Measurements from ENCODE around the gene DOCK10. TPM values are rescaled to one million over a fixed set of nuclear protein-coding genes. Genes with fewer than 3 reads are reported as not detected.

Gene DOCK10
- total and polyA plus RNA-seq, 10 of the 15 experiments (the other 5 are each of a cell fraction or from before 2014, with no cell fraction given): 16.9 to 120 (median 85.5) TPM

DNA sequence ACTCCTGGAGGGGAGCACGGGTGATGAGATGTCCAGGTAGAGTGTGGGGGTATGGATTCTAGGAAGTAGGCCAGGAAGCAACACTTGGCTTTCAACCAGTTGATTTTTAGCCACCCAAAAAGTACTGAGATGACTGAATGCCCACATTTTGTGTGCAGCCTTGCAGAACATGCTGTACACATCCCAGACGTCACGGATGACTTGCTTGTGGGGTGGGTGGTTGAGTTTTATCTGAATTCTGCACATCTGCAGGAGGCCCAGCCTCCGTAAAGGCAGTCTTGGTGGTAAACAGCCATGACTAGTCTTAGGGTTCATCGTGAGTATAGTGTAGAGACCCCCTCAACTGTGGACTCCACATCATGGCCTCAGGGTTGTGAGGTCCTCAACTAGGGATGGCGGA lies 272.8 kb downstream of the DOCK10 start (continued):
- no peak for TF ChIP-seq BMI1 (IDR thresholded peaks at IDR 0.05; ENCODE audit: borderline replicate concordance)
- peak; percentile 50 for TF ChIP-seq RUNX3 (IDR thresholded peaks at IDR 0.05; ENCODE audit: low read length)
- TF ChIP-seq, protein P1, sequence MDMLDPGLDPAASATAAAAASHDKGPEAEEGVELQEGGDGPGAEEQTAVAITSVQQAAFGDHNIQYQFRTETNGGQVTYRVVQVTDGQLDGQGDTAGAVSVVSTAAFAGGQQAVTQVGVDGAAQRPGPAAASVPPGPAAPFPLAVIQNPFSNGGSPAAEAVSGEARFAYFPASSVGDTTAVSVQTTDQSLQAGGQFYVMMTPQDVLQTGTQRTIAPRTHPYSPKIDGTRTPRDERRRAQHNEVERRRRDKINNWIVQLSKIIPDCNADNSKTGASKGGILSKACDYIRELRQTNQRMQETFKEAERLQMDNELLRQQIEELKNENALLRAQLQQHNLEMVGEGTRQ (IDR thresholded peaks at IDR 0.05; ENCODE audit: borderline replicate concordance, low read depth, low read length): no peak
- TF ChIP-seq ESRRA (IDR thresholded peaks at IDR 0.05; ENCODE audit: low read length): no peak
- TF ChIP-seq, protein P2, sequence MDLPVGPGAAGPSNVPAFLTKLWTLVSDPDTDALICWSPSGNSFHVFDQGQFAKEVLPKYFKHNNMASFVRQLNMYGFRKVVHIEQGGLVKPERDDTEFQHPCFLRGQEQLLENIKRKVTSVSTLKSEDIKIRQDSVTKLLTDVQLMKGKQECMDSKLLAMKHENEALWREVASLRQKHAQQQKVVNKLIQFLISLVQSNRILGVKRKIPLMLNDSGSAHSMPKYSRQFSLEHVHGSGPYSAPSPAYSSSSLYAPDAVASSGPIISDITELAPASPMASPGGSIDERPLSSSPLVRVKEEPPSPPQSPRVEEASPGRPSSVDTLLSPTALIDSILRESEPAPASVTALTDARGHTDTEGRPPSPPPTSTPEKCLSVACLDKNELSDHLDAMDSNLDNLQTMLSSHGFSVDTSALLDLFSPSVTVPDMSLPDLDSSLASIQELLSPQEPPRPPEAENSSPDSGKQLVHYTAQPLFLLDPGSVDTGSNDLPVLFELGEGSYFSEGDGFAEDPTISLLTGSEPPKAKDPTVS (IDR thresholded peaks at IDR 0.05; ENCODE audit: low read depth, low read length): no peak
- TF ChIP-seq EED (IDR thresholded peaks at IDR 0.05; ENCODE audit: low read depth): peak; percentile 46; the same call in 1 of the 2 replicates
- TF ChIP-seq ZNF24 (IDR thresholded peaks at IDR 0.05): no peak
- no peak for TF ChIP-seq KDM1A (IDR thresholded peaks at IDR 0.05; ENCODE audit: borderline replicate concordance)

DNA sequence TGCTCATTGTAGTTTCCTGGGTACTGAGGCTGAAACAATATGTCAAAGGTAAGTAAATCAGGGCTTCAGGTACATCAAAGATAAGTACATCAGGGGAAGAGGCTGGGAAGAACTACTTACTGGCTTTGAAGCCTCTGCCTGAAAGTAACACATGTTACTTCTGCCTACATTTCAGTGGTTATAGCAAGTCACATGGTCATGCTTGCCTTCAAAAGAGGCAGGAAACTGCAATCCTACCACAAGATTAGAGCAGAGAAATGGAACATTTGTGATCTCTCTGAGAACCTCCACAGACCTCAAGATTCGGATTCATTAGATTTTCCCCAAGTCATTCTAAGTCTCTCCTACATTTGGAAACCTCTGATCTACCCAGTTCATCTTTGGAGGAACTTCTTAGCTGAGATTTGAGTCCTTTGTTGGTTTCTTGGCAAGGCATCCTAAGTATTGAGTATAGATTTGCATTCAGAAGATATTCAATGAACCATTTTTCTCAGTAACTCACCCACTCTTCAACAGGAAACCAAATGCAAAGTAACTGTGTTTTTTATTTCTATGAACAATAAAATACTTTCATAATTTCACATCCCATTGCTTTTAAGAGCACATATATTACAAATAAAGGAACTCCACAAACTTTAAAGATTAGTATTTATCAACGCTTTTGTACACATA lies 277.6 kb downstream of the DOCK10 start:
- Histone ChIP-seq H3K4me3 (no peak overlapping the region), H3K27ac (ENCODE audit: control insufficient read depth, insufficient read depth) (peak overlapping the region; percentile 44; the same call in 1 of the 2 replicates), H3K9ac (ENCODE audit: control insufficient read depth, insufficient read depth, low read length) (no peak overlapping the region), H3K79me2 (ENCODE audit: control insufficient read depth, insufficient read depth, low read length) (no peaks in the 10 kb centered on the region), H4K20me1 (ENCODE audit: control insufficient read depth, insufficient read depth) (no peaks in the 10 kb centered on the region), H3K4me2 (ENCODE audit: control insufficient read depth, insufficient read depth) (0 out of 2 replicates have a peak overlapping the region, but pooled peaks have one; percentile 25), H3K27me3 (replicated peaks in 1 of 2; ENCODE audit: control insufficient read depth in 2 of 2, insufficient read depth in 2 of 2, low read length in 1 of 2) (no peaks in the 10 kb centered on the region), H3K36me3 (ENCODE audit: control insufficient read depth in 2 of 2, insufficient read depth in 2 of 2, low read length in 1 of 2) (peaks cover 11 to 46% of the 10 kb centered on the region in 2 experiments), H3K9me3 (replicated peaks; ENCODE audit: control insufficient read depth, insufficient read depth, low read length) (peaks cover 2% of the 10 kb centered on the region; the same call in 2 of the 3 replicates), H2AFZ (ENCODE audit: control insufficient read depth, low read depth, low read length) (no peak overlapping the region; the same call in 1 of the 2 replicates), H3K4me1 (ENCODE audit: control insufficient read depth, insufficient read depth, low read length) (peaks cover 13% of the 10 kb centered on the region)
- ChIA-PET CTCF (interaction anchor here (0.8 to 2.0 kb wide), 4 partner anchors 13 to 771 kb away, joined by 3 to 5 read pairs (median 4); no protein-coding TSS in a partner anchor), RAD21 (ENCODE audit: unreplicated experiment) (no interaction called here), POLR2A (no interaction called here), SMC1A (ENCODE audit: uncharacterized antibody, unreplicated experiment) (interaction anchor here (1.1 to 1.9 kb wide), 5 partner anchors 11 to 113 kb away, joined by 3 to 8 read pairs (median 5); no protein-coding TSS in a partner anchor)
- FAIRE-seq: peak; percentile 13
- in situ Hi-C loops (cut with MboI): no loop called here
- peak; percentile 15 for DNase-seq (ENCODE audit: low read depth, low spot score)
- intact Hi-C loops (cut with micrococcal nuclease; ENCODE audit: unreplicated experiment): no loop called here
- peak; percentile 69 for ATAC-seq
- BruUV-seq (replicated peaks): no TSS peak
- WGBS (ENCODE audit: insufficient coverage, insufficient replicate concordance, low lambda C conversion rate, missing lambda C conversion rate): 37% methylated on average over 2 of the region's 2 CpGs
- TF ChIP-seq POLR2AphosphoS5 (IDR thresholded peaks at IDR 0.05; ENCODE audit: low read length) (0 out of 2 replicates have a peak, but pooled peaks have one; percentile 4), ZNF384 (IDR thresholded peaks at IDR 0.05; ENCODE audit: borderline replicate concordance, low read depth, low read length) (no peak), TCF12 (IDR thresholded peaks at IDR 0.05; ENCODE audit: low read depth, low read length) (no peak)
